ENCODE results near the gene PRKN.

Gene PRKN

GRCh38 chr6:162237331-162237730, 490.2 kb downstream of the PRKN start:
- TF ChIP-seq SPI1 (IDR thresholded peaks at IDR 0.05; ENCODE audit: borderline replicate concordance, low read depth) (no peak), REST (IDR thresholded peaks at IDR 0.05; ENCODE audit: insufficient replicate concordance, low read depth) (no peak), CTCF (IDR thresholded peaks at IDR 0.05; ENCODE audit: insufficient read depth, low read length) (no peak), GABPA (IDR thresholded peaks at IDR 0.05; ENCODE audit: low read depth) (no peak), POLR2AphosphoS5 (IDR thresholded peaks at IDR 0.05; ENCODE audit: low read depth) (no peak)
- Histone ChIP-seq H3K27ac (replicated peaks) (no peak overlapping the region), H3K27me3 (ENCODE audit: insufficient read depth, poor library complexity, severe bottlenecking) (peaks cover 5% of the 10 kb centered on the region), H3K4me3 (replicated peaks; ENCODE audit: insufficient read depth, low read length) (no peak overlapping the region)
- no peak for DNase-seq (ENCODE audit: low read depth in 1 of 2, low spot score in 1 of 2)

- no peak for DNase-seq (ENCODE audit: low read depth in 1 of 2, low spot score in 1 of 2)
- TF ChIP-seq SPI1 (IDR thresholded peaks at IDR 0.05; ENCODE audit: borderline replicate concordance, low read depth) (no peak), GABPA (IDR thresholded peaks at IDR 0.05; ENCODE audit: low read depth) (no peak)
- H3K4me3 ChIP-seq (replicated peaks; ENCODE audit: insufficient read depth, low read length): no peak overlapping the region
- no peak overlapping the region for H3K27ac ChIP-seq (replicated peaks)
- no peaks in the 10 kb centered on the region for H3K27me3 ChIP-seq (ENCODE audit: insufficient read depth, poor library complexity, severe bottlenecking)
Observed at GRCh38 chr6:162234631-162235030, 492.9 kb downstream of the PRKN start.

GRCh38 chr6:162230147-162230752, 497.3 kb downstream of the PRKN start:
- no peak overlapping the region for H3K27ac ChIP-seq (replicated peaks)
- no peaks in the 10 kb centered on the region for H3K27me3 ChIP-seq (ENCODE audit: insufficient read depth, poor library complexity, severe bottlenecking)
- DNase-seq (ENCODE audit: low read depth in 1 of 2, low spot score in 1 of 2): no peak
- TF ChIP-seq REST (IDR thresholded peaks at IDR 0.05; ENCODE audit: insufficient replicate concordance, low read depth): no peak
- TF ChIP-seq CTCF (IDR thresholded peaks at IDR 0.05; ENCODE audit: insufficient read depth, low read length): no peak
- TF ChIP-seq SPI1 (IDR thresholded peaks at IDR 0.05; ENCODE audit: borderline replicate concordance, low read depth): no peak
- no peak for TF ChIP-seq POLR2AphosphoS5 (IDR thresholded peaks at IDR 0.05; ENCODE audit: low read depth)
- TF ChIP-seq GABPA (IDR thresholded peaks at IDR 0.05; ENCODE audit: low read depth): no peak
- H3K4me3 ChIP-seq (replicated peaks; ENCODE audit: insufficient read depth, low read length): no peak overlapping the region

- Histone ChIP-seq H3K4me3 (replicated peaks; ENCODE audit: insufficient read depth, low read length) (no peak overlapping the region), H3K27me3 (ENCODE audit: insufficient read depth, poor library complexity, severe bottlenecking) (no peaks in the 10 kb centered on the region), H3K27ac (replicated peaks) (no peak overlapping the region)
- DNase-seq (ENCODE audit: low read depth in 1 of 2, low spot score in 1 of 2): no peak
- TF ChIP-seq SPI1 (IDR thresholded peaks at IDR 0.05; ENCODE audit: borderline replicate concordance, low read depth) (no peak), GABPA (IDR thresholded peaks at IDR 0.05; ENCODE audit: low read depth) (no peak), POLR2AphosphoS5 (IDR thresholded peaks at IDR 0.05; ENCODE audit: low read depth) (no peak), CTCF (IDR thresholded peaks at IDR 0.05; ENCODE audit: insufficient read depth, low read length) (no peak), REST (IDR thresholded peaks at IDR 0.05; ENCODE audit: insufficient replicate concordance, low read depth) (no peak)
Observed at GRCh38 chr6:162229093-162229492, 498.5 kb downstream of the PRKN start.
